Activated CD4-positive, alpha-beta T cell treated with anti-CD3 and anti-CD28 coated beads, Interleukin-2, Interleukin-6, amounts not matched to agents 100 ng/mL and 50 ng/mL, durations not matched to agents 16 hours and 8 hours (primary cell): ENCODE data around the gene UBAC2.
"Not testable (repeated sequence)": the region's sequence is repeated elsewhere in the genome, so short reads cannot be mapped to it uniquely, and the experiment has no call there.

Experiments used
- DNase-seq: peaks from one replicate; pipeline ENCODE4 v3.0.0-alpha.2; 2020

The UBAC2 gene

GRCh38 chr13:99383511-99383921, 182.9 kb downstream of the UBAC2 start:
- DNase-seq: no peak

GRCh38 chr13:99383946-99384345, 183.3 kb downstream of the UBAC2 start:
- peak; percentile 42 for DNase-seq

DNA sequence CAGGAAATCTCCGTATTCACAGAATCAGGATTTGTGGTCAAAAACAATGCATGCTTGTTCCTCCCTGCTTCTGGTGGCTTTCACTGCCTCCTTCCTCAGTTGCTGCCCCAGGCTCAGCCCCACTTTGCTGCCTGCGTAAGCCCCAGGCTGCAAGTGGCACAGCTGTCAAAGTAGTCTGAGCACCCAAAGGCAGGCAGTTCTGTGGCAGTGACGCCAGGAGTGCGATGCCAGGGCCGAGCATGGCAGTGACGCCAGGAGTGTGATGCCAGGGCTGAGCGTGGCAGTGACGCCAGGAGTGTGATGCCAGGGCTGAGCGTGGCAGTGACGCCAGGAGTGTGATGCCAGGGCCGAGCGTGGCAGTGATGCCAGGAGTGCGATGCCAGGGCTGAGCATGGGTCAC, 183.8 kb downstream of the UBAC2 start:
- no peak for DNase-seq

DNA sequence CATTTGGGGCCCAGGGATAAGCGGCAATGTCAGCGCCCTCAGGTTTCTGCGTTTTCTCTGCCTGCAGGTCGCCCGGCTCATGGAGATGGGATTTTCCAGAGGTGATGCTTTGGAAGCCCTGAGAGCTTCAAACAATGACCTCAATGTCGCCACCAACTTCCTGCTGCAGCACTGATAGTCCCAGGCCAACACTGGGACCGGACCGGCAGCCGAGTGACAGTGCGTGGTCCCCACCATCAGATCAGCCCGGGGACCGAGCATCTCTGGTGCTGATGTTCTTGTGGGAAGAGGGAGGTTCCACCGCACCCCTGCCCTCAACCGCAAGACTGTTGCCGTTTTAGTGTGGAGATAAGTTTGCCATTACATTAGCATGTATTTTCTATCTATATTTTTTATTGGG, 184.5 kb downstream of the UBAC2 start:
- no peak for DNase-seq

GRCh38 chr13:99385940-99386339, 185.3 kb downstream of the UBAC2 start:
- no peak for DNase-seq

- no peak for DNase-seq
These were observed 185.8 kb downstream of the UBAC2 start for GRCh38 chr13:99386495-99386894.

DNA sequence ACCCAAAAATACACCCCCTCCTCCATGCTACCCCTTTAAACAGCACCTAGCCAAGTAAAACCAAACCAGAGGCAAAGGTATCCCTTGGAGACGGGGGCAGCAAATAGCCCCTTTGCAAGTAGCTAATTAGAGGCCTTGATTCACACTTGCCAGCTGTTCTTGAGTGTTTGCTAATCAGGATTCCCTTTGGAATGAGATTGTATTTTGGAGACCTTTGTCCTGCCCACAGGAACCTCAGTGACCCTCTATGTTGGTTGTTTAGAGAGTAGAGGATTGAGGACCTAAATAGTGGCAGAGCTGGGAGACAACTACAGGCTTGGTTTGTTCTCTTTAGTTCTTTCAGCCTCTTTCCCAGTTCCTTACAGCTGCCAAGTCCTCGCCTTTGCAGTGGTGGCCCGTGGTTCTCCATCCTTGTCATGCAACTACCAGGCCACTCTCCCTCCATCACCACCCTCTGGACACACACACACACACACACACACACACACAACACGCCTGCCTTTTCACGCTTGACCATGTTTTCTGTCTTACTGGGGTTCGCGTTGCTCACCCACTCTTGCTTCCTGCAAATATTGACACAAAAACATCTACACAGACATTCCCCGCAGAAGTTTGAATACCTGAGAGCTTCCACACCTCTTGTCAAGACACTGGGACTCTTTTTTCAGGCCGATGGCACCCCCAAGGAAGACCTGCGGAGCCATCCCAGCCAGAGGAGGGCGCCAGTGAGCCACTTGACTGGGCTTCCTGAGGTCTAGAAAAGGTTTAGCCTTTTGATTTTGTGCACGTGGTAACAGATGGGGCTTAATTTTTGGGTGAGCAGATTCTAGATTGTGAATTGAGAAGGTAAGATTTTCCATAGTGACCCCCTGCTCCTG, 186.5 kb downstream of the UBAC2 start:
- peak; percentile 89 for DNase-seq

GRCh38 chr13:99388334-99388923, 187.8 kb downstream of the UBAC2 start:
- no peak for DNase-seq

GRCh38 chr13:99389094-99389493, 188.4 kb downstream of the UBAC2 start:
- not testable (repeated sequence) for DNase-seq

GRCh38 chr13:99389520-99390304, 189.1 kb downstream of the UBAC2 start:
- DNase-seq: no peak

- DNase-seq: no peak
These were observed 189.9 kb downstream of the UBAC2 start for GRCh38 chr13:99390601-99391000.

DNA sequence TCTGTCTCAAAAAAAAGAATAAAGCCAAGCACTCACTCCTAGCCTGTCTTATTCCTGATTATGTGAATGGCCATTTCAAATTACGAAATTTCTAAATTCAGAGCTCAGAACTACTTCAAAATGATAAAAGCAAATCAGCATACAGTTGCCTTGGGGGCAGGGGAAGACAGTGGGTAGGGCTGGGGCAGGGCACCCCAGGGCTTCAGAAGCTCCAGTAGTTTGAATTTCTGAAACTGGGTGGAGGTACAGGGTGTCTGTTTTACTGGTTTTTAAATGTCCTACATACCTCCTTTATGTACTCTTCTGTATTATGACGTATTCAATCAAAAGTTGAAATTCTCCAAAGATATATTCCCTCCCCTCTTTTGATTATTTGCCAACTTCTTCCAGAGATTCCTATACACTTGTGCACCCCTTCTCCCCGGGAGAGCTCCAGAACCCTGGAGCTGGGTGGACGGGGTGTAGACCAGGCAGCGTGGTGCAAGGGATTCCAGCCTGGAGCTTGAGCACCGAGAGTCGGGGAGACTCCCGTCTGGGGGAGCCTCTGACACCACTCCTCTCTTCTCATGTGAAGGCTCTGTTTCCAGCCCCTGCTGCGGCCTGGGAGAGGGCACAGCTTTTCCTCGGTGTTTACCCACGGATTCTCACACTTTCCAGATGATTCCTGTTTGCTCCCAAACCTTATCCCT, 191.3 kb downstream of the UBAC2 start:
- DNase-seq: no peak

- DNase-seq: no peak
These were observed 191.9 kb downstream of the UBAC2 start for GRCh38 chr13:99392470-99393135.

DNA sequence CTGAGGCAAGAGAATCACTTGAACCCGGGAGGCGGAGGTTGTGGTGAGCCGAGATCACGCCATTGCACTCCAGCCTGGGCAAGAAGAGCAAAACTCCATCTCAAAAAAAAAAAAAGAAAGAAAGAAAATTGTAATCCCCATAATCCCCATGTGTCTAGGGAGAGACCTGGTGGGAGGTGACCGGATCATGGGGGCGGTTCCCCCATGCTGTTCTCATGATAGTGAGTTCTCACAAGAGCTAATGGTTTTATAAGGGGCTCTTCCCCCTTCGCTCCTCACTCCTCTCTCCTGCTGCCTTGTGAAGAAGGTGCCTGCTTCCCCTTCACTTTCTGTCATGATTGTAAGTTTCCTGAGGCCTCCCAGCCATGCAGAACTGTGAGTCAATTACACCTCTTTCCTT, 192.7 kb downstream of the UBAC2 start:
- not testable (repeated sequence) for DNase-seq

- DNase-seq: no peak
These were observed 193.4 kb downstream of the UBAC2 start for GRCh38 chr13:99393791-99394735.

DNA sequence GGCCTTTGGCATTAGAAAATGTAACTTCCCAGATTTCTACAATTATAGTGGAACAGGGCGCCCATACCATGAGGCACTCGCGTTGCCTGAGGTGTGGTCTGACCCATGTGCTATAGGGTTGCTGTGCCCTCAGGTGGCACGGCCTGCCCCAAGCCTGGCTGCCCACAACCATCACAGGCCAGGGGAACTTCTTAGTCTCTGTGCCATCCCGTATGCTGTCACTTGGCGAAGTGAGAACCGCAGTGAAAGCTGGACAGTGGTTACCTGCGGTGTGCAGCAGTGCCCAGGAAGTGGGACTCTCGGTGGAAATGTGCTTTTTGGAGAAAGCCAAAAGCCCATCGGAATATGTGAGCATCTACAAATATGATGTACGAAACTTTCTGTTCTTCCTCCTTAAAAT, 194.8 kb downstream of the UBAC2 start:
- no peak for DNase-seq

GRCh38 chr13:99396446-99396845, 195.8 kb downstream of the UBAC2 start:
- DNase-seq: no peak

GRCh38 chr13:99398071-99398470, 197.4 kb downstream of the UBAC2 start:
- no peak for DNase-seq

GRCh38 chr13:99398916-99399622, 198.4 kb downstream of the UBAC2 start:
- no peak for DNase-seq

DNA sequence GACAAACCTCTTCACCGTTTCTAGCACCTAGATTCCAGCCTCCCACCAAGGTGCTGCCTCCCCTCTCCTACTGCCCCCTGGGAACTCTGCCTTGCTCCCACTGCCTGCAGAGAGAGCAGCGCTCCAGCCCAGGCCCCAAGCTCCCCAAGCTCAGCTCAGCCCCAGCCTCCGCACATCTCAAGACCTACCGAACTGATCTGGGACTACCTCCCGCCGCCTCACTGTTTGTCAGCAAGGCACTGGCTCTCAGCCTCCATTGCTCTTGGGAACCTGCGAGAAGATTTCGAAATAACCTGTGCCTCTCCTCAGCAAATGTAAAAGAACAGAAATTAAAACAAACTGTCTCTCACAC, 198.9 kb downstream of the UBAC2 start:
- no peak for DNase-seq
